ENCODE results near the gene ADARB2.

DNA sequence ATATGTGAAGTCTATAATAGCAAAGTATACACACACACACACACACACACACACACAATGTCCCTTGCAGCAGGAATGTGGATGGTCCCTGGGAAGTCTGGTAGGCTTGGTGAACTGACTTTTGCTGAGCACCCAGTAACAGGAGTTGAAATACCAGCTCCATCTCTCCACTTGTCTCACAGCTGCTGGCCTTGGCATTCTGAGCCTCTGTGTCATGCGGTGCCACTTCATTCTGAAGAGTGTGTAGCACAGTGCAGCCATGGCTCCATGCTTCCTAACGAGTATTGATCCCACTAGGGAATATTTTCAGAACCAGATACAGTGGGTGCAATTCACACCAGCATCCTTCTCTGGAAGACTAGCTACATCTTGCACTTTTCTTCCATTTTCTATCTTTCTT lies 192.4 kb downstream of the ADARB2 start:
- TF ChIP-seq CTCF (IDR thresholded peaks at IDR 0.05) (no peak), ZFX (IDR thresholded peaks at IDR 0.05; ENCODE audit: borderline replicate concordance) (no peak)
